ENCODE data around the gene ATP5MK. TPM values are rescaled to one million over a fixed set of nuclear protein-coding genes. Genes with fewer than 3 reads are reported as not detected.
"Not testable (repeated sequence)": the region's sequence is repeated elsewhere in the genome, so short reads cannot be mapped to it uniquely, and the experiment has no call there.

Gene ATP5MK
- total RNA-seq, 1 experiment from 2014 or later: 556 TPM

- POLR2A ChIA-PET; H3K36me3 ChIP-seq (ENCODE audit: control insufficient read depth in 1 of 2, insufficient read depth in 2 of 2, low read length in 2 of 2); BruUV-seq (replicated peaks); DNase-seq (ENCODE audit: low read depth, low spot score); H4K20me1 ChIP-seq (ENCODE audit: insufficient read depth); H3K4me3 ChIP-seq (replicated peaks in 1 of 2; ENCODE audit: low read depth in 1 of 2, low read length in 2 of 2); intact Hi-C loops (cut with micrococcal nuclease); H2AFZ ChIP-seq (ENCODE audit: low read depth, low read length, poor library complexity, severe bottlenecking); H3K9me2 ChIP-seq (ENCODE audit: insufficient read depth); ATAC-seq; H3K9me3 ChIP-seq (ENCODE audit: control insufficient read depth in 1 of 2, insufficient read depth in 1 of 2, low read depth in 1 of 2, low read length in 2 of 2); RAD21 ChIA-PET (ENCODE audit: low non-redundant PET in 1 of 2, low total read pairs in 2 of 2, uncharacterized antibody in 2 of 2, unreplicated experiment in 2 of 2); H3K4me2 ChIP-seq (ENCODE audit: low read length); H3K9ac ChIP-seq (ENCODE audit: low read length); H3K27me3 ChIP-seq (ENCODE audit: insufficient read depth, low read length); H3K27ac ChIP-seq (ENCODE audit: low read depth, low read length): not testable (repeated sequence)
- Histone ChIP-seq H3K4me1 (ENCODE audit: control insufficient read depth in 1 of 2, insufficient read depth in 2 of 2, low read length in 2 of 2) (peaks cover 3 to 18% of the 10 kb centered on the region in 2 experiments; a peak in 3 of 4 replicates), H3K79me2 (ENCODE audit: insufficient read depth, low read length) (peaks cover 13% of the 10 kb centered on the region)
- CTCF ChIA-PET: interaction anchor here (1.2 kb wide), 1 partner anchor 130 kb away, joined by 3 read pairs; no protein-coding TSS in a partner anchor
These were observed 41.7 kb downstream of the ATP5MK start for GRCh38 chr10:103354567-103354966.

GRCh38 chr10:103353281-103353680 is 43.0 kb downstream of the ATP5MK start:
- Histone ChIP-seq H3K9ac (ENCODE audit: low read length) (no peak overlapping the region), H3K79me2 (ENCODE audit: insufficient read depth, low read length) (peaks cover 26% of the 10 kb centered on the region), H3K4me3 (replicated peaks in 1 of 2; ENCODE audit: low read depth in 1 of 2, low read length in 2 of 2) (no peak overlapping the region), H3K27me3 (ENCODE audit: insufficient read depth, low read length) (no peaks in the 10 kb centered on the region), H3K4me2 (ENCODE audit: low read length) (no peak overlapping the region), H4K20me1 (ENCODE audit: insufficient read depth) (no peaks in the 10 kb centered on the region), H3K27ac (ENCODE audit: low read depth, low read length) (no peak overlapping the region), H3K9me2 (ENCODE audit: insufficient read depth) (no peaks in the 10 kb centered on the region), H3K4me1 (ENCODE audit: control insufficient read depth in 1 of 2, insufficient read depth in 2 of 2, low read length in 2 of 2) (peaks cover 3 to 21% of the 10 kb centered on the region in 2 experiments; a peak in 3 of 4 replicates), H3K36me3 (ENCODE audit: control insufficient read depth in 1 of 2, insufficient read depth in 2 of 2, low read length in 2 of 2) (peaks cover under 1 to 3% of the 10 kb centered on the region in 2 experiments; a peak in 2 of 4 replicates), H2AFZ (ENCODE audit: low read depth, low read length, poor library complexity, severe bottlenecking) (peak overlapping the region; percentile 83), H3K9me3 (ENCODE audit: control insufficient read depth in 1 of 2, insufficient read depth in 1 of 2, low read depth in 1 of 2, low read length in 2 of 2) (no peaks in the 10 kb centered on the region)
- BruUV-seq (replicated peaks): no TSS peak
- CTCF ChIA-PET: interaction anchor here (0.7 to 1.4 kb wide), 7 partner anchors 12 to 534 kb away, joined by 3 to 5 read pairs (median 3); no protein-coding TSS in a partner anchor
- ATAC-seq: peak; percentile 44
- intact Hi-C loops (cut with micrococcal nuclease): no loop called here
- DNase-seq (ENCODE audit: low read depth, low spot score): no peak
- POLR2A ChIA-PET: no interaction called here
- no peak for TF ChIP-seq ATF3 (IDR thresholded peaks at IDR 0.05)
- TF ChIP-seq ZBTB33 (IDR thresholded peaks at IDR 0.05; ENCODE audit: extremely low read depth, insufficient replicate concordance, low read length): no peak
- TF ChIP-seq ZNF274 (IDR thresholded peaks at IDR 0.05; ENCODE audit: low read depth, low read length): no peak
- no peak for TF ChIP-seq SRF (IDR thresholded peaks at IDR 0.05; ENCODE audit: low read depth)
- TF ChIP-seq EZH2phosphoT487 (IDR thresholded peaks at IDR 0.05; ENCODE audit: borderline replicate concordance): no peak
- no peak for TF ChIP-seq EZH2 (IDR thresholded peaks at IDR 0.05)
- TF ChIP-seq FOSL1 (IDR thresholded peaks at IDR 0.05; ENCODE audit: low read depth): no peak
- no peak for TF ChIP-seq SP1 (IDR thresholded peaks at IDR 0.05; ENCODE audit: low read depth)
- TF ChIP-seq ZFX (IDR thresholded peaks at IDR 0.05): no peak
- TF ChIP-seq CBX3 (IDR thresholded peaks at IDR 0.05; ENCODE audit: low read depth): peak; percentile 51; the same call in 1 of the 2 replicates
- no peak for TF ChIP-seq SIN3A (IDR thresholded peaks at IDR 0.05; ENCODE audit: low read depth)
- TF ChIP-seq MAX (IDR thresholded peaks at IDR 0.05): no peak
- peak in 2 of 3 experiments; percentile 15 to 49; a peak in 2 of 6 replicates for TF ChIP-seq CTCF (IDR thresholded peaks at IDR 0.05 in 2 of 3, conservative IDR thresholded peaks at IDR 0.05 in 1 of 3; ENCODE audit: borderline replicate concordance in 1 of 3, insufficient read depth in 1 of 3, low read depth in 2 of 3, low read length in 2 of 3)
- RAD21 ChIA-PET (ENCODE audit: low non-redundant PET in 1 of 2, low total read pairs in 2 of 2, uncharacterized antibody in 2 of 2, unreplicated experiment in 2 of 2): interaction anchor here in 1 of 2 experiments (0.8 kb wide), 1 partner anchor 15 kb away, joined by 4 read pairs; no protein-coding TSS in a partner anchor

Measured in HCT116 (cell line).